Measurements from ENCODE around the gene LVRN. TPM values are rescaled to one million over a fixed set of nuclear protein-coding genes. Genes with fewer than 3 reads are reported as not detected.

LVRN gene
- total RNA-seq, 4 donors from 2014 or later, result 2.7 to 10.6 (median 4.9) TPM

GRCh38 chr5:116045821-116046220, 83.5 kb downstream of the LVRN start:
- Histone ChIP-seq H3K9me3 (no peaks in the 10 kb centered on the region), H3K27ac (no peak overlapping the region), H3K27me3 (no peaks in the 10 kb centered on the region), H3K36me3 (no peaks in the 10 kb centered on the region), H3K4me1 (no peaks in the 10 kb centered on the region), H3K4me3 (no peak overlapping the region)
- no peak for DNase-seq
- TF ChIP-seq POLR2A (IDR thresholded peaks at IDR 0.05), result no peak
- no peak for TF ChIP-seq CTCF (IDR thresholded peaks at IDR 0.05)

- no peak for DNase-seq
- TF ChIP-seq POLR2A (IDR thresholded peaks at IDR 0.05) (no peak), CTCF (IDR thresholded peaks at IDR 0.05) (no peak)
- Histone ChIP-seq H3K4me1 (no peaks in the 10 kb centered on the region), H3K27me3 (no peaks in the 10 kb centered on the region), H3K27ac (no peak overlapping the region), H3K36me3 (no peaks in the 10 kb centered on the region), H3K4me3 (no peak overlapping the region), H3K9me3 (no peaks in the 10 kb centered on the region)
These were observed 84.0 kb downstream of the LVRN start for GRCh38 chr5:116046261-116046660.

DNA sequence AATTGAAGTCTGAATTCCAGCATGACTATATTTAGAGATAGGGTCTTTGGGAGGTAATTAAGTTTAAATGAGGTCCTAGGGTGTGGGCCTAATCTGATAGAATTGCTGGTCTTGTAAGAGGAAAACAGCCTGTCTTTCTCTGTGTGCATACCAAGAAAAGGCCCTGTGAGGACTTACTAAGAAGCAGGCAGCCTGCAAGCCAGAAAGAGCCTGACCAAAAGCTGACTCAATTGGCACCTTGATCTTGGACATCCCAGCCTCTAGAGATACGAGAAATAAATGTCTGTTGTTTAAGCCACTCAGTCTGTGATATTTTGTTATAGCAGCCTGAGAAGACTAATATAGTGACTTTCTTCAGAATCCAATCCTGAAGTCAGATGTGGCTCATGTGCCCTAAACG, 84.5 kb downstream of the LVRN start:
- no peaks in the 10 kb centered on the region for H3K4me1 ChIP-seq
- TF ChIP-seq POLR2A (IDR thresholded peaks at IDR 0.05) (no peak), CTCF (IDR thresholded peaks at IDR 0.05) (no peak)
- H3K4me3 ChIP-seq, result no peak overlapping the region
- H3K27ac ChIP-seq, result no peak overlapping the region
- H3K36me3 ChIP-seq, result no peaks in the 10 kb centered on the region
- H3K27me3 ChIP-seq, result no peaks in the 10 kb centered on the region
- DNase-seq, result no peak
- H3K9me3 ChIP-seq, result no peaks in the 10 kb centered on the region

DNA sequence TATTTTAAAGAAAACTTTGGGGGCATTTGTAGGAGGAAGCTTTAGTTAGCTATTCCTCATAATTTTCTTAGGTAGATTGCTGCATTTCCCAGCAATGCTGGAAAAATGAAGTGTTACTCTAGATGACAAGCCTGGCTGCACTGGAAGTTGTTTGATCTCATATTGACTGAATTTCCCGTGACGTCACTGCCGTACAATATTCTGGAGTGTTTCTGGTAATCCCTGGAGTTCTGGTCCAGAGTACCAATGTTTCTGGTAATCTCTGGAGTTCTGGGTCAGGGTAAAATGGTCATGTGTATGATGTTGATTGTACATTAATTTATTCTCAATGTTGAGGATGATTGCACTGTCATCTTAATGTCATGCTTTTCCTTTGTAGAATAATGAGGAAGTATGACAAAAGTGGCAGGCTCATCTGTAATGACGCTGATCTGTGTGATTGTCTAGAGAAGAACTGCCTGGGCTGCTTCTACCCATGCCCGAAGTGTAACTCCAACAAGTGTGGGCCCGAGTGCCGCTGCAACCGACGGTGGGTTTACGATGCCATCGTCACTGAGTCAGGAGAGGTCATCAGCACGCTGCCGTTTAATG, 96.2 kb downstream of the LVRN start:
- Histone ChIP-seq H3K4me1 (no peaks in the 10 kb centered on the region), H3K4me3 (no peak overlapping the region), H3K27ac (no peak overlapping the region), H3K27me3 (no peaks in the 10 kb centered on the region), H3K36me3 (no peaks in the 10 kb centered on the region), H3K9me3 (no peaks in the 10 kb centered on the region)
- no peak for DNase-seq
- no peak for TF ChIP-seq CTCF (IDR thresholded peaks at IDR 0.05)
- TF ChIP-seq POLR2A (IDR thresholded peaks at IDR 0.05), result no peak

DNA sequence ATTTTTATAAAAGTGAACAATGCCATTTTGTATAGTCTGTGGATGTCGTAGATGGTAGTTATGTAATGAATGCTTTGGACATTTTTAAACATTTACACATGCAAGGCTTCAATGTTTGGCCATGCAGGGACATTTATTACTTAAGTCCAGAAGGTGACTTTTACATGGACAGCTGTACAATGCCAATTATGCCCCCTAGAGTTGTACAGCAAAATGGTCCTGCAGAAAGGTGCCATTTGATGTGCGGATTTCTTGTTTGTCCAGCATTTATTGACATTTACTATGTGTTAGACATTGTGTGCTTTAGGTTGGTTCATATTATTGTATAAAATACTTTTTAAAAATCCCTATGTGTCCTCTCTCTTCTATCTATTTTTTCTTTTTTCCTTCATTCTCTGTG, 100.1 kb downstream of the LVRN start:
- Histone ChIP-seq H3K9me3 (no peaks in the 10 kb centered on the region), H3K4me1 (no peaks in the 10 kb centered on the region), H3K4me3 (no peak overlapping the region), H3K27me3 (no peaks in the 10 kb centered on the region), H3K27ac (no peak overlapping the region), H3K36me3 (no peaks in the 10 kb centered on the region)
- no peak for TF ChIP-seq POLR2A (IDR thresholded peaks at IDR 0.05)
- TF ChIP-seq CTCF (IDR thresholded peaks at IDR 0.05), result no peak
- no peak for DNase-seq

- Histone ChIP-seq H3K36me3 (no peaks in the 10 kb centered on the region), H3K4me1 (no peaks in the 10 kb centered on the region), H3K27ac (no peak overlapping the region), H3K4me3 (no peak overlapping the region), H3K9me3 (no peaks in the 10 kb centered on the region), H3K27me3 (no peaks in the 10 kb centered on the region)
- no peak for DNase-seq
- TF ChIP-seq POLR2A (IDR thresholded peaks at IDR 0.05) (no peak), CTCF (IDR thresholded peaks at IDR 0.05) (no peak)
These were observed 101.7 kb downstream of the LVRN start for GRCh38 chr5:116063950-116064349.
